HG03097 (cell line): Measurements from ENCODE around the gene FAM20C.

ENCODE experiments used
- ATAC-seq: cut with Tn5 transposase; IDR thresholded peaks from one replicate; pipeline ENCODE4 v1.9.1; 2021; ENCODE audit not compliant: unreplicated experiment, low FRiP score

FAM20C gene

GRCh38 chr7:221978-222715 lies 29.8 kb downstream of the FAM20C start:
- no peak for ATAC-seq

GRCh38 chr7:222716-223041 lies 30.3 kb downstream of the FAM20C start:
- no peak for ATAC-seq

GRCh38 chr7:223118-223800 lies 30.9 kb downstream of the FAM20C start:
- ATAC-seq, result no peak

GRCh38 chr7:223861-224260 lies 31.5 kb downstream of the FAM20C start:
- no peak for ATAC-seq

GRCh38 chr7:226281-226895 lies 34.0 kb downstream of the FAM20C start:
- no peak for ATAC-seq

GRCh38 chr7:227926-228325 lies 35.6 kb downstream of the FAM20C start:
- ATAC-seq, result no peak

GRCh38 chr7:228610-229009 lies 36.2 kb downstream of the FAM20C start:
- ATAC-seq, result no peak

- ATAC-seq, result no peak
Observed at GRCh38 chr7:229184-229964, 37.0 kb downstream of the FAM20C start.

GRCh38 chr7:230274-230673 lies 37.9 kb downstream of the FAM20C start:
- ATAC-seq, result no peak

GRCh38 chr7:231030-231857 lies 38.9 kb downstream of the FAM20C start:
- ATAC-seq, result no peak

- ATAC-seq, result no peak
Observed at GRCh38 chr7:231858-232246, 39.5 kb downstream of the FAM20C start.

- no peak for ATAC-seq
Observed at GRCh38 chr7:232410-233248, 40.3 kb downstream of the FAM20C start.

- ATAC-seq, result no peak
Observed at GRCh38 chr7:233249-234035, 41.1 kb downstream of the FAM20C start.

- no peak for ATAC-seq
Observed at GRCh38 chr7:234051-234707, 41.8 kb downstream of the FAM20C start.

GRCh38 chr7:234708-235553 lies 42.6 kb downstream of the FAM20C start:
- ATAC-seq, result no peak

GRCh38 chr7:235576-236395 lies 43.4 kb downstream of the FAM20C start:
- no peak for ATAC-seq
